ENCODE results near the gene ADCYAP1.
"Not testable (repeated sequence)": the region's sequence is repeated elsewhere in the genome, so short reads cannot be mapped to it uniquely, and the experiment has no call there.

Gene ADCYAP1

GRCh38 chr18:904218-905090, at the start of gene ADCYAP1:
TSS of gene ADCYAP1 (plus strand) at chr18:904871. CDS start at chr18:905387, 516 bp downstream.
- no peaks in the 10 kb centered on the region for H3K36me3 ChIP-seq (ENCODE audit: control insufficient read depth, low read depth, low read length)
- H3K9ac ChIP-seq (ENCODE audit: low read length) = no peak within 1 kb of the TSS
- peaks cover 94% of the 10 kb centered on the region for H3K27me3 ChIP-seq (ENCODE audit: control insufficient read depth, insufficient read depth, low read length)
- peak within 1 kb of the TSS; percentile 60 for H3K4me3 ChIP-seq (ENCODE audit: low read length)
- H3K9me3 ChIP-seq (ENCODE audit: control insufficient read depth, low read depth, low read length) = no peaks in the 10 kb centered on the region
- H3K27ac ChIP-seq (ENCODE audit: low read length) = no peak within 1 kb of the TSS
- H3K4me1 ChIP-seq (ENCODE audit: control insufficient read depth, low read depth, low read length) = peaks cover 41% of the 10 kb centered on the region

GRCh38 chr18:857986-858385, 46.7 kb upstream of the ADCYAP1 start:
- no peak overlapping the region for H3K4me3 ChIP-seq (ENCODE audit: low read length)
- no peaks in the 10 kb centered on the region for H3K36me3 ChIP-seq (ENCODE audit: control insufficient read depth, low read depth, low read length)
- H3K27ac ChIP-seq (ENCODE audit: low read length) = no peak overlapping the region
- no peaks in the 10 kb centered on the region for H3K9me3 ChIP-seq (ENCODE audit: control insufficient read depth, low read depth, low read length)
- no peaks in the 10 kb centered on the region for H3K4me1 ChIP-seq (ENCODE audit: control insufficient read depth, low read depth, low read length)
- H3K27me3 ChIP-seq (ENCODE audit: control insufficient read depth, insufficient read depth, low read length) = no peaks in the 10 kb centered on the region
- no peak overlapping the region for H3K9ac ChIP-seq (ENCODE audit: low read length)

- H3K27me3 ChIP-seq (ENCODE audit: control insufficient read depth, insufficient read depth, low read length) = no peaks in the 10 kb centered on the region
- H3K9me3 ChIP-seq (ENCODE audit: control insufficient read depth, low read depth, low read length) = no peaks in the 10 kb centered on the region
- no peak overlapping the region for H3K27ac ChIP-seq (ENCODE audit: low read length)
- no peaks in the 10 kb centered on the region for H3K4me1 ChIP-seq (ENCODE audit: control insufficient read depth, low read depth, low read length)
- no peaks in the 10 kb centered on the region for H3K36me3 ChIP-seq (ENCODE audit: control insufficient read depth, low read depth, low read length)
- H3K4me3 ChIP-seq (ENCODE audit: low read length) = no peak overlapping the region
- H3K9ac ChIP-seq (ENCODE audit: low read length) = no peak overlapping the region
Observed at GRCh38 chr18:864872-865273, 39.8 kb upstream of the ADCYAP1 start.

GRCh38 chr18:867257-867656, 37.4 kb upstream of the ADCYAP1 start:
- Histone ChIP-seq H3K27me3 (ENCODE audit: control insufficient read depth, insufficient read depth, low read length) (no peaks in the 10 kb centered on the region), H3K4me1 (ENCODE audit: control insufficient read depth, low read depth, low read length) (no peaks in the 10 kb centered on the region), H3K9ac (ENCODE audit: low read length) (no peak overlapping the region), H3K4me3 (ENCODE audit: low read length) (no peak overlapping the region), H3K9me3 (ENCODE audit: control insufficient read depth, low read depth, low read length) (no peaks in the 10 kb centered on the region), H3K36me3 (ENCODE audit: control insufficient read depth, low read depth, low read length) (no peaks in the 10 kb centered on the region), H3K27ac (ENCODE audit: low read length) (no peak overlapping the region)

GRCh38 chr18:873426-873825, 31.2 kb upstream of the ADCYAP1 start:
- not testable (repeated sequence) for H3K4me1 ChIP-seq (ENCODE audit: control insufficient read depth, low read depth, low read length); H3K9me3 ChIP-seq (ENCODE audit: control insufficient read depth, low read depth, low read length); H3K9ac ChIP-seq (ENCODE audit: low read length); H3K36me3 ChIP-seq (ENCODE audit: control insufficient read depth, low read depth, low read length); H3K27me3 ChIP-seq (ENCODE audit: control insufficient read depth, insufficient read depth, low read length); H3K4me3 ChIP-seq (ENCODE audit: low read length); H3K27ac ChIP-seq (ENCODE audit: low read length)

GRCh38 chr18:875912-876311, 28.8 kb upstream of the ADCYAP1 start:
- Histone ChIP-seq H3K9me3 (ENCODE audit: control insufficient read depth, low read depth, low read length) (no peaks in the 10 kb centered on the region), H3K27ac (ENCODE audit: low read length) (no peak overlapping the region), H3K9ac (ENCODE audit: low read length) (no peak overlapping the region), H3K4me1 (ENCODE audit: control insufficient read depth, low read depth, low read length) (no peaks in the 10 kb centered on the region), H3K27me3 (ENCODE audit: control insufficient read depth, insufficient read depth, low read length) (no peaks in the 10 kb centered on the region), H3K4me3 (ENCODE audit: low read length) (no peak overlapping the region), H3K36me3 (ENCODE audit: control insufficient read depth, low read depth, low read length) (no peaks in the 10 kb centered on the region)

GRCh38 chr18:877238-877637, 27.4 kb upstream of the ADCYAP1 start:
- Histone ChIP-seq H3K27ac (ENCODE audit: low read length) (no peak overlapping the region), H3K9ac (ENCODE audit: low read length) (no peak overlapping the region), H3K36me3 (ENCODE audit: control insufficient read depth, low read depth, low read length) (no peaks in the 10 kb centered on the region), H3K4me1 (ENCODE audit: control insufficient read depth, low read depth, low read length) (no peaks in the 10 kb centered on the region), H3K27me3 (ENCODE audit: control insufficient read depth, insufficient read depth, low read length) (no peaks in the 10 kb centered on the region), H3K9me3 (ENCODE audit: control insufficient read depth, low read depth, low read length) (no peaks in the 10 kb centered on the region), H3K4me3 (ENCODE audit: low read length) (no peak overlapping the region)

- no peaks in the 10 kb centered on the region for H3K9me3 ChIP-seq (ENCODE audit: control insufficient read depth, low read depth, low read length)
Observed at GRCh38 chr18:886076-886475, 18.6 kb upstream of the ADCYAP1 start.

GRCh38 chr18:887716-888115, 17.0 kb upstream of the ADCYAP1 start:
- Histone ChIP-seq H3K27me3 (ENCODE audit: control insufficient read depth, insufficient read depth, low read length) (no peaks in the 10 kb centered on the region), H3K4me1 (ENCODE audit: control insufficient read depth, low read depth, low read length) (no peaks in the 10 kb centered on the region), H3K27ac (ENCODE audit: low read length) (no peak overlapping the region), H3K4me3 (ENCODE audit: low read length) (no peak overlapping the region), H3K9me3 (ENCODE audit: control insufficient read depth, low read depth, low read length) (no peaks in the 10 kb centered on the region), H3K9ac (ENCODE audit: low read length) (no peak overlapping the region), H3K36me3 (ENCODE audit: control insufficient read depth, low read depth, low read length) (no peaks in the 10 kb centered on the region)

More at GRCh38 chr18:886076-886475, 18.6 kb upstream of the ADCYAP1 start:
- Histone ChIP-seq H3K4me1 (ENCODE audit: control insufficient read depth, low read depth, low read length) (no peaks in the 10 kb centered on the region), H3K36me3 (ENCODE audit: control insufficient read depth, low read depth, low read length) (no peaks in the 10 kb centered on the region), H3K27me3 (ENCODE audit: control insufficient read depth, insufficient read depth, low read length) (no peaks in the 10 kb centered on the region), H3K9ac (ENCODE audit: low read length) (no peak overlapping the region), H3K27ac (ENCODE audit: low read length) (no peak overlapping the region), H3K4me3 (ENCODE audit: low read length) (no peak overlapping the region)

GRCh38 chr18:892316-892715, 12.4 kb upstream of the ADCYAP1 start:
- no peaks in the 10 kb centered on the region for H3K27me3 ChIP-seq (ENCODE audit: control insufficient read depth, insufficient read depth, low read length)
- H3K9me3 ChIP-seq (ENCODE audit: control insufficient read depth, low read depth, low read length) = no peaks in the 10 kb centered on the region
- H3K4me3 ChIP-seq (ENCODE audit: low read length) = no peak overlapping the region
- H3K4me1 ChIP-seq (ENCODE audit: control insufficient read depth, low read depth, low read length) = no peaks in the 10 kb centered on the region
- H3K36me3 ChIP-seq (ENCODE audit: control insufficient read depth, low read depth, low read length) = no peaks in the 10 kb centered on the region
- H3K27ac ChIP-seq (ENCODE audit: low read length) = no peak overlapping the region
- no peak overlapping the region for H3K9ac ChIP-seq (ENCODE audit: low read length)

- no peaks in the 10 kb centered on the region for H3K36me3 ChIP-seq (ENCODE audit: control insufficient read depth, low read depth, low read length)
- no peak overlapping the region for H3K9ac ChIP-seq (ENCODE audit: low read length)
- peaks cover 13% of the 10 kb centered on the region for H3K27me3 ChIP-seq (ENCODE audit: control insufficient read depth, insufficient read depth, low read length)
- H3K4me1 ChIP-seq (ENCODE audit: control insufficient read depth, low read depth, low read length) = peaks cover 5% of the 10 kb centered on the region
- no peak overlapping the region for H3K27ac ChIP-seq (ENCODE audit: low read length)
- H3K4me3 ChIP-seq (ENCODE audit: low read length) = no peak overlapping the region
- H3K9me3 ChIP-seq (ENCODE audit: control insufficient read depth, low read depth, low read length) = no peaks in the 10 kb centered on the region
Observed at GRCh38 chr18:896315-896714, 8.4 kb upstream of the ADCYAP1 start.

GRCh38 chr18:901761-902160, 2.9 kb upstream of the ADCYAP1 start:
- Histone ChIP-seq H3K9me3 (ENCODE audit: control insufficient read depth, low read depth, low read length) (no peaks in the 10 kb centered on the region), H3K36me3 (ENCODE audit: control insufficient read depth, low read depth, low read length) (no peaks in the 10 kb centered on the region), H3K4me3 (ENCODE audit: low read length) (no peak overlapping the region), H3K9ac (ENCODE audit: low read length) (no peak overlapping the region), H3K27ac (ENCODE audit: low read length) (no peak overlapping the region), H3K27me3 (ENCODE audit: control insufficient read depth, insufficient read depth, low read length) (peaks cover 67% of the 10 kb centered on the region), H3K4me1 (ENCODE audit: control insufficient read depth, low read depth, low read length) (peaks cover 35% of the 10 kb centered on the region)
